AG04450 (cell line): Measurements from ENCODE around the gene C21orf58. TPM values are rescaled to one million over a fixed set of nuclear protein-coding genes. Genes with fewer than 3 reads are reported as not detected.

Experiments
- CTCF ChIA-PET: fragments of 300-600, 350-600 bp; formaldehyde crosslinking; extraction: SDS; loops from one replicate; lab custom pipeline; 2022; ENCODE audit warnings: antibody characterized with exemption, inconsistent platforms; lab: Charles Lee
- POLR2A ChIA-PET: fragments of 350-600 bp; formaldehyde crosslinking; extraction: SDS; loops from one replicate; lab custom pipeline; 2021; ENCODE audit warnings: antibody characterized with exemption, inconsistent platforms; lab: Yijun Ruan, JAX
- DNase-seq: peaks from one replicate; pipeline ENCODE4 v3.0.0-alpha.2; 2011; ENCODE audit warnings: low read depth, low spot score
- H3K27ac ChIP-seq: one replicate; pipeline ENCODE4 v1.5.1; 2012; ENCODE audit warnings: low read depth, low read length, control low read depth
- H3K27me3 ChIP-seq: one replicate; pipeline ENCODE4 v1.6.0; 2012; ENCODE audit warnings: low read length; ENCODE audit not compliant: control insufficient read depth, insufficient read depth
- H3K4me3 ChIP-seq: 2 replicates; pipeline ENCODE4 v1.5.1; 2011; ENCODE audit warnings: mild to moderate bottlenecking, low read depth, low read length, control low read depth
- H3K9me3 ChIP-seq: 2 replicates; pipeline ENCODE4 v1.5.1; 2012; ENCODE audit warnings: low read length; ENCODE audit not compliant: control insufficient read depth, insufficient read depth
- polyA plus RNA-seq: library from polyadenylated mRNA; depleted of rRNA; stranded (reverse); fragments of >200 nt; gene quantifications from 2 replicates; pipeline ENCODE4 v1.2.3, GENCODE V29; 2011
- TF ChIP-seq, protein P1 (sequence below): IDR thresholded peaks from 2 replicates; pipeline ENCODE4 v1.5.1; 2011; ENCODE audit warnings: low read depth, low read length, control low read depth, inconsistent platforms

The C21orf58 gene
- polyA plus RNA-seq, 1 experiment = 1.2 TPM

DNA sequence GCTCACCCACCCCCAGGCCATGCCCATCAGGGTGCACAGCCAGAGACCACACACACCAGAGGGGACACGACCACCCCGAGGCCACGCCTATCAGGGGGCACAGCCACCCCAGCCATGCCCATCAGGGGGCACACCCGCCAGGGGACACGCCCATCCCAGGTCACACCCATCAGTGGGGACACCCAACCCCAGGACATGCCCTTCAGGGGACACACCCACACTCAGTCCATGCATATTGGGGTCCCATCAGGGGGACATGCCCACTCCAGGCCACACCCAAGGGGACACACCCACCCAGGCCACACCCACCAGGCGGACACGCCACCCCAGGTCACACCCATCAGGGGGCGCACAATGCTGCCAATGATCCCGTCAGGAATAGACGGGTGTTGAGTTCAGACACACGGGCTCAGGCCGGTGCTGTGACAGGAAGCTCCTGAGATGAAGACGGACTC is 59.0 kb downstream of the C21orf58 start:
- TF ChIP-seq, protein P1, sequence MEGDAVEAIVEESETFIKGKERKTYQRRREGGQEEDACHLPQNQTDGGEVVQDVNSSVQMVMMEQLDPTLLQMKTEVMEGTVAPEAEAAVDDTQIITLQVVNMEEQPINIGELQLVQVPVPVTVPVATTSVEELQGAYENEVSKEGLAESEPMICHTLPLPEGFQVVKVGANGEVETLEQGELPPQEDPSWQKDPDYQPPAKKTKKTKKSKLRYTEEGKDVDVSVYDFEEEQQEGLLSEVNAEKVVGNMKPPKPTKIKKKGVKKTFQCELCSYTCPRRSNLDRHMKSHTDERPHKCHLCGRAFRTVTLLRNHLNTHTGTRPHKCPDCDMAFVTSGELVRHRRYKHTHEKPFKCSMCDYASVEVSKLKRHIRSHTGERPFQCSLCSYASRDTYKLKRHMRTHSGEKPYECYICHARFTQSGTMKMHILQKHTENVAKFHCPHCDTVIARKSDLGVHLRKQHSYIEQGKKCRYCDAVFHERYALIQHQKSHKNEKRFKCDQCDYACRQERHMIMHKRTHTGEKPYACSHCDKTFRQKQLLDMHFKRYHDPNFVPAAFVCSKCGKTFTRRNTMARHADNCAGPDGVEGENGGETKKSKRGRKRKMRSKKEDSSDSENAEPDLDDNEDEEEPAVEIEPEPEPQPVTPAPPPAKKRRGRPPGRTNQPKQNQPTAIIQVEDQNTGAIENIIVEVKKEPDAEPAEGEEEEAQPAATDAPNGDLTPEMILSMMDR = no peak
- DNase-seq = no peak
- H3K4me3 ChIP-seq = no peak overlapping the region
- POLR2A ChIA-PET = interaction anchor here (0.6 kb wide), 1 partner anchor 66 kb away, joined by 8 read pairs; no protein-coding TSS in a partner anchor
- no peaks in the 10 kb centered on the region for H3K27me3 ChIP-seq
- no peaks in the 10 kb centered on the region; the same call in 1 of the 2 replicates for H3K9me3 ChIP-seq
- CTCF ChIA-PET = no interaction called here
- H3K27ac ChIP-seq = no peak overlapping the region

DNA sequence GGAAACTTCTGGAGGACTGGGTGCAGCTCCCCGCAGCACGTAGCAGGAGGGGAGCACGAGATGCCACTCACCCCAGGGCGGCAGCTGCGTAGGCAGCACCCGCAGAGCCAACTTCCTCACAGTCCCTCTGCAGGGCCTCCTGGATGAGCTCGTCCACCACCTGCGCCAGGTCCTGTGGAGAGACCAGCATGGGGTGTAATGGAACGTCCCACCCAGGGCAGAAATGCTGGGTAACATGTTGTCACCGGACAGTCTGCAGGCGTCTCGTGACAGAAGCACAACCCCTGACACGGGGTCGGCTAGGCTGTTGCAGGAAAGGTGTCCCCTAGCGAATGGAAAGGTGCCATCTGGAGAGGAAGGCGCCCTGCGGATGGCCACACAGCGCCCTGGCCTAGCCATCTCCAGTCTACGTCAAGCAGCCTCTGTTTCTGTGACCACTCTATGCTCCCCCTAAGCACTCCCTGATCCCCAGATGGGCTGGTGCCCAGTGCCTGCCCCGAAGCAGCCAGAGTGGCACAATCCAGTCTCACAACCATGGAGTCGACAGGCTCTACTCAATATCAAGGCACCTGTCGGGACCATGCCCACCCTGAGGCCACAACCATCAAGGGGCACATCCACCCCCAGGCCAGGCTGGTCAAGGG is 59.5 kb downstream of the C21orf58 start:
- Histone ChIP-seq H3K4me3 (no peak overlapping the region), H3K27ac (no peak overlapping the region), H3K9me3 (no peaks in the 10 kb centered on the region; the same call in 1 of the 2 replicates), H3K27me3 (no peaks in the 10 kb centered on the region)
- TF ChIP-seq, protein P1 = no peak
- POLR2A ChIA-PET = no interaction called here
- CTCF ChIA-PET = no interaction called here
- DNase-seq = no peak

DNA sequence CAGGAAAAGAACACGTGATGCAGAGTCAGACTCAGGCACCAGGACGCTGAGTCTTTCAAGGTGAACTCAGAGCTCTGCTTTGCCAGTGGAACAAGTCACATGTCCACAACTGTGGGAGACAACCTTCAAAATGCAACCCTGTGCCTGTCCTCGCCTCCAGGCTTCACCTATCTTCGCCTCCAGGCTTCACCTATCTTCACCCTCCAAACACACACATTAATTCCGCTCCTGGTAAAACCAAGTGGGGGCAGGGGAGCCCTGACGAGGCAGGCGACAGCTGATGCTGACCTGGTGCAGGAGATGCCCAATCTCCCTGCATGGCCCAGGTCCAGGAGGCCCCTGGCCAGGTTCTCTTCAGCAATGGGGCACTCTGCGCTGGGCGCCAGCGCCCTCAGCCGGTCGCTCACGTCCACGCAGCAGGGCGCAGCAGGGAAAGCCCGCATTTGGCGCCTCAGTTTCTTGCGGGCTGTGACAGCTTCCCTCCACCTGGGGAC is 67.1 kb downstream of the C21orf58 start:
- no peaks in the 10 kb centered on the region for H3K27me3 ChIP-seq
- H3K4me3 ChIP-seq = no peak overlapping the region
- H3K9me3 ChIP-seq = no peaks in the 10 kb centered on the region
- ChIA-PET CTCF (interaction anchor here (1.2 kb wide), 1 partner anchor 113 kb away, joined by 3 read pairs; no protein-coding TSS in a partner anchor), POLR2A (interaction anchor here (0.7 kb wide), 2 partner anchors 24 to 80 kb away, joined by 3 to 9 read pairs; no protein-coding TSS in a partner anchor)
- H3K27ac ChIP-seq = no peak overlapping the region
- TF ChIP-seq, protein P1 = no peak
- no peak for DNase-seq

DNA sequence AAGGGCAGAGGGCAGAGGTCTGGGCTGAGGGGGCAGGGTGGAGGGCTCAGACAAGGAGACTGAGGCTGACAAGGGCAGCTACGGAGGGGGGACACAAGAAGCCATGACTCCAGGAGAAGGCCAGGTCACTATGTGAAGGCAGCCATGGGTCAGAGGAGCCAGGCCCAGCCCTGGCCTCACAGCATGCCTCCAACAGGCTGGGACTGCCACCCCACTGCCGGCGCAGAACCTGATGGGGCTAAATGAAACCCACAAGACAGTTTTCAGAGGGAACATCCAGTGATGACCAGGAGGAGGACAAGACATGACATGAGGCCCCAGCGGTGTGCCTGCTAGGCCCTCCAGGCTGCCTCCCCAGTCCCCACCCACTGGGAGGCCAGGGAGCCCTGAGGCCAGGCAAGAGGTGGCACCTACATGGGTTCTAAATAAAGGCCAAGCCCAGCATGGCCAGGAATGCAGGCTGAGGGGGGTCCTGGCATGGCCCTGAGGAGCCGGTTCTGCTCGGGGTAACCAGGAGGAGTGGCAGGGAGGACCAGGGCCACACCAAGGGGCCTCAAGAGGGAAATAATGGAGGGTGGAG is 67.8 kb downstream of the C21orf58 start:
- no peak for DNase-seq
- TF ChIP-seq, protein P1 = no peak
- no peaks in the 10 kb centered on the region for H3K9me3 ChIP-seq
- H3K27me3 ChIP-seq = no peaks in the 10 kb centered on the region
- CTCF ChIA-PET = no interaction called here
- POLR2A ChIA-PET = interaction anchor here (0.6 kb wide), 1 partner anchor 31 kb away, joined by 3 read pairs; no protein-coding TSS in a partner anchor
- no peak overlapping the region for H3K4me3 ChIP-seq
- no peak overlapping the region for H3K27ac ChIP-seq

DNA sequence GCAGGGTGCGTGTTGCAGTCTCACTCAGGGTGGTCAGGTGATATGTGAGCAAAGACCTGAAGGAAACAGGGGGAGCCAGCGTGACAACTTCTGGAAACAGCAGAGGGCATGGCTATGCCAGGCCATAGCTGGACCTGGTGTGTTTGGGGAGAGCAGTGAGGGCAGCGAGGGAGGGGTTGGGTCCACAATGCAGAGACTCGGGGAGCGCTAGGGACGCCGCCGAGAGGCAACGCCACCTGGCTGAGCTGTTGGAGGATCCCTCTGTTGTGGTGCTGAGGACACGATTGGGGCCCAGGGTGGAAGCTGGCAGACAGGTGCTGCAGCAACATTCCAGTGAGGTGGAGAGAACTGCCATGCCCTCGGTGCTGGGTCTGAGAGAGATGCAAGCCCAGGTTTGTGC is 68.5 kb downstream of the C21orf58 start:
- no peaks in the 10 kb centered on the region for H3K27me3 ChIP-seq
- ChIA-PET CTCF (no interaction called here), POLR2A (no interaction called here)

More for the DNA sequence above, 68.5 kb downstream of the C21orf58 start:
- H3K4me3 ChIP-seq = no peak overlapping the region
- H3K9me3 ChIP-seq = no peaks in the 10 kb centered on the region
- no peak overlapping the region for H3K27ac ChIP-seq
- TF ChIP-seq, protein P1 = no peak
- DNase-seq = no peak
